ENCODE results near the gene CCDC192. TPM values are rescaled to one million over a fixed set of nuclear protein-coding genes. Genes with fewer than 3 reads are reported as not detected.
"Not testable (repeated sequence)": the region's sequence is repeated elsewhere in the genome, so short reads cannot be mapped to it uniquely, and the experiment has no call there.

The CCDC192 gene
- total RNA-seq, 1 donor from 2014 or later: 0.26 TPM

DNA sequence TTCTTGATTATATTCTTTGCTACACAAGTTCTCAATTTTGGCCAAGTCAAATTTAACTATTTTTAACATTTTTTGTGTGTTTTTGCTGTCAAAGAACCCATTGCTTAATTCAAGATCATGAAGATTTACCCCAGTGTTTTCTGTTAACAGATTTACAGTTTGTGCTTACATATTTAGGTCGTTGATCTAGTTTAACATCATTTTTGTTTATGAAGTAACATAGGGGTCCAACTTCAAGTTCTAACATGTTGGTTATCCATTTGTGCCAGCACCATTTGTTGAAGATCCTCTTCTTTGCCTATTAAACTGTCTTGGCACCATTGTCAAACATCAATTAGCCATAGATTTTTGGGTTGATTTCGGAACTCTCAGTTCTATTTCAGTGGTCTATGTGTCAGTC, 71.0 kb downstream of the CCDC192 start:
- peaks cover 4% of the 10 kb centered on the region for H3K4me1 Mint-ChIP-seq (ENCODE audit: unreplicated experiment)

DNA sequence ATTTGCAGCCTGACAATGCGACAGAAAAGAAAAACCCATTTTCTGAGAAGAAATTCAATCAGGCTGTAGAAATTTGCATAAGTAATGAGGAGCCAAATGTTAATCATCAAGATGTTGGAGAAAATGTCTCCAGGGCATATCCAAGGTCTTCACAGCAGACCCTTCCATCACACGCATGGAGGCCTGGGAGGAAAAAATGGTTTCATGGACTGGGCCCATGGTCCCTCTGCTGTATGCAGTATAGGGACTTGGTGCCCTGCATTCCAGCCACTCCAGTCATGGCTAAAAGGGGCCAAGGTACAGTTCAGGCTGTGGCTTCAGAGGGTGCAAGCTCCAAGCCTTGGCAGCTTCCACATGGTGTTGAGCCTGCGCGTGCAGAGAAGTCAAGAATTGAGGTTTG, 73.3 kb downstream of the CCDC192 start:
- Mint-ChIP-seq H3K4me1 (ENCODE audit: unreplicated experiment) (no peaks in the 10 kb centered on the region), H3K27ac (ENCODE audit: unreplicated experiment) (no peak overlapping the region), H3K4me3 (ENCODE audit: unreplicated experiment) (no peak overlapping the region), H3K36me3 (ENCODE audit: low read depth, unreplicated experiment) (peaks cover 6% of the 10 kb centered on the region), H3K27me3 (ENCODE audit: unreplicated experiment) (no peaks in the 10 kb centered on the region), H3K9me3 (ENCODE audit: unreplicated experiment) (no peaks in the 10 kb centered on the region)
- no peak for DNase-seq (ENCODE audit: low spot score)
- TF ChIP-seq, protein P1, sequence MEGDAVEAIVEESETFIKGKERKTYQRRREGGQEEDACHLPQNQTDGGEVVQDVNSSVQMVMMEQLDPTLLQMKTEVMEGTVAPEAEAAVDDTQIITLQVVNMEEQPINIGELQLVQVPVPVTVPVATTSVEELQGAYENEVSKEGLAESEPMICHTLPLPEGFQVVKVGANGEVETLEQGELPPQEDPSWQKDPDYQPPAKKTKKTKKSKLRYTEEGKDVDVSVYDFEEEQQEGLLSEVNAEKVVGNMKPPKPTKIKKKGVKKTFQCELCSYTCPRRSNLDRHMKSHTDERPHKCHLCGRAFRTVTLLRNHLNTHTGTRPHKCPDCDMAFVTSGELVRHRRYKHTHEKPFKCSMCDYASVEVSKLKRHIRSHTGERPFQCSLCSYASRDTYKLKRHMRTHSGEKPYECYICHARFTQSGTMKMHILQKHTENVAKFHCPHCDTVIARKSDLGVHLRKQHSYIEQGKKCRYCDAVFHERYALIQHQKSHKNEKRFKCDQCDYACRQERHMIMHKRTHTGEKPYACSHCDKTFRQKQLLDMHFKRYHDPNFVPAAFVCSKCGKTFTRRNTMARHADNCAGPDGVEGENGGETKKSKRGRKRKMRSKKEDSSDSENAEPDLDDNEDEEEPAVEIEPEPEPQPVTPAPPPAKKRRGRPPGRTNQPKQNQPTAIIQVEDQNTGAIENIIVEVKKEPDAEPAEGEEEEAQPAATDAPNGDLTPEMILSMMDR (IDR thresholded peaks at IDR 0.05; ENCODE audit: unreplicated experiment): no peak

More for the DNA sequence above, 71.0 kb downstream of the CCDC192 start:
- H3K9me3 Mint-ChIP-seq (ENCODE audit: unreplicated experiment): no peaks in the 10 kb centered on the region
- H3K27me3 Mint-ChIP-seq (ENCODE audit: unreplicated experiment): peaks cover 2% of the 10 kb centered on the region
- H3K36me3 Mint-ChIP-seq (ENCODE audit: low read depth, unreplicated experiment): peaks cover 6% of the 10 kb centered on the region
- TF ChIP-seq, protein P1 (IDR thresholded peaks at IDR 0.05; ENCODE audit: unreplicated experiment): no peak
- no peak for DNase-seq (ENCODE audit: low spot score)
- H3K27ac Mint-ChIP-seq (ENCODE audit: unreplicated experiment): no peak overlapping the region
- H3K4me3 Mint-ChIP-seq (ENCODE audit: unreplicated experiment): no peak overlapping the region

DNA sequence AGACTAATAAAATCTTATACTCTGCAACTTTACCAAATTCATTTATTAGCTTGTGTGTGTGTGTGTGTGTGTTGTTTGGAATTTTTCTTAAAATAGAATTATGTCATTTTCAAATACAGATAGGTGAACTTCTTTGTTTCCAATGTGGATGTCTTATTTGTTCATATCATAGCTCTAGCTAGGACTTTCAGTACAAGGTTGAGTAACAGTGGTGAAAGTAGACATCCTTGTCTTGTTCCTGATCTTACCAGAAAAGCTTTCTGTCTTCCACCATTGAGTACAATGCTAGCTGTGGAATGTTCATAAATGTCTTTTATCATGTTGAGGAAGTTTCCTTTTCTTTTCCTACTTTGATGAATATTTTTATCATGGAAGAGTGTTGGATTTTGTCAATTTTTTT, 74.8 kb downstream of the CCDC192 start:
- TF ChIP-seq, protein P1 (IDR thresholded peaks at IDR 0.05; ENCODE audit: unreplicated experiment): no peak
- Mint-ChIP-seq H3K27ac (ENCODE audit: unreplicated experiment) (no peak overlapping the region), H3K9me3 (ENCODE audit: unreplicated experiment) (no peaks in the 10 kb centered on the region), H3K27me3 (ENCODE audit: unreplicated experiment) (no peaks in the 10 kb centered on the region), H3K36me3 (ENCODE audit: low read depth, unreplicated experiment) (peaks cover 6% of the 10 kb centered on the region), H3K4me3 (ENCODE audit: unreplicated experiment) (no peak overlapping the region), H3K4me1 (ENCODE audit: unreplicated experiment) (no peaks in the 10 kb centered on the region)
- no peak for DNase-seq (ENCODE audit: low spot score)

DNA sequence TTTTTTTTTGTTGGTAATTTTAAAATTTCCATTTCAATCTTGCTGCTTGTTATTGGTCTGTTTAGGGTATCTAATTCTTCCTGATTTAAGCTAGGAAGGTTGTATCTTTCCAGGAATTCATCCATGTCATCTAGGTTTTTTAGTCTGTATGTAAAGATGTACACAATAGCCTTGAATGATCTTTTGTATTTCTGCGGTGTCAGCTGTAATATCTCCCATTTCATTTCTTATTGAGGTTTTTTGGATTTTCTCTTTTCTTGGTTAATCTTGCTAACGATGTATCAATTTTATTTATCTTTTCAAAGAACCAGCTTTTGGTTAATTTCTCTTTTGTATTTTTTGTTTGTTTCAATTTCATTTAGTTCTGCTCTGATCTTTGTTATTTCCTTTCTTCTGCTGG, 79.3 kb downstream of the CCDC192 start:
- not testable (repeated sequence) for H3K27me3 Mint-ChIP-seq (ENCODE audit: unreplicated experiment); H3K4me3 Mint-ChIP-seq (ENCODE audit: unreplicated experiment); H3K27ac Mint-ChIP-seq (ENCODE audit: unreplicated experiment); H3K36me3 Mint-ChIP-seq (ENCODE audit: low read depth, unreplicated experiment); DNase-seq (ENCODE audit: low spot score); H3K9me3 Mint-ChIP-seq (ENCODE audit: unreplicated experiment); H3K4me1 Mint-ChIP-seq (ENCODE audit: unreplicated experiment)

DNA sequence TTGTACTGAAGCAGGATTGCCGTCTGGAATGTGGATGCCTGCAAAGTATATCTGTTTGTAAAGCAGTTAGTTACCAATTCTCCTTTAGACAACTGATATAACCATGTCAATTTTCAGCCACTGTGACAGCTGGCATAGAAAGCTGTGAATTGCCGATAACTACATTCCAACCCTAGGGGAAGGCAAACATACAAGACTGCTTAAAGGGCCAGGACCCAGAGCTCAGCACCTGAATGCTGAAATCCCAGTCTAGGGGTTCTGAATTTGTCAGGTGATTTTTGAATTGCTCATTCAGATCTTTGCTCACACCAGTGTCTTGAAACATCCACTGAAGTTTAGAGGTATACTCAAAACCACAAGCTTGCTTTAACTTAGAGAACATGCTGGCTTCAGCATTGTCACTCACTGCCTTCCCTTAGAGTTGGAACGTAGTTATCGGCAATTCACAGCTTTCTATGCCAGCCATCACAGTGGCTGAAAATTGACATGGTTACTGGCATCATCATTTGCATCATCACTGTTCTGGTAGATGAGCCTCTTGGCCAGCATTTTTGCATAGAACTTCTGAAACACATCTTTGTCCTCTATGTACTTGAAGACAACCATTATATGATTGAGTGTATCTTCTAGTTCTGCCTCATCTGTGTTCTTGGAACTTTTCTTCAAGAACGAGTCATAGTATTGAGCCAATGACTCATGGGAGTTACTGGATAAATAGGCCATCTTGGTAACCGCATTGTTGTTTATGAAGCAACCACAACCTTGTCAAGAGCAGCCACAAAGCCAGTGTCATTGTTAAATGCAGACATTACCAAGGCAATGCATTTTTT, 82.1 kb downstream of the CCDC192 start:
- no peak for DNase-seq (ENCODE audit: low spot score)
- H3K27me3 Mint-ChIP-seq (ENCODE audit: unreplicated experiment): no peaks in the 10 kb centered on the region
- TF ChIP-seq, protein P1 (IDR thresholded peaks at IDR 0.05; ENCODE audit: unreplicated experiment): no peak
- H3K36me3 Mint-ChIP-seq (ENCODE audit: low read depth, unreplicated experiment): no peaks in the 10 kb centered on the region
- H3K27ac Mint-ChIP-seq (ENCODE audit: unreplicated experiment): no peak overlapping the region
- no peaks in the 10 kb centered on the region for H3K9me3 Mint-ChIP-seq (ENCODE audit: unreplicated experiment)
- no peak overlapping the region for H3K4me3 Mint-ChIP-seq (ENCODE audit: unreplicated experiment)
- H3K4me1 Mint-ChIP-seq (ENCODE audit: unreplicated experiment): no peaks in the 10 kb centered on the region
